ENCODE data around the gene SLC25A1. TPM values are rescaled to one million over a fixed set of nuclear protein-coding genes. Genes with fewer than 3 reads are reported as not detected.

Gene SLC25A1
- total RNA-seq, 2 donors from 2014 or later, result 46.2 to 47.8 TPM

- intact Hi-C loops (cut with DNase I), result no loop called here
- no peak for DNase-seq (ENCODE audit: low spot score)
Measured at GRCh38 chr22:19149047-19149883, 29.3 kb downstream of the SLC25A1 start.

- DNase-seq (ENCODE audit: low spot score), result no peak
- intact Hi-C loops (cut with DNase I), result no loop called here
Measured at GRCh38 chr22:19148417-19149046, 30.0 kb downstream of the SLC25A1 start.

- DNase-seq (ENCODE audit: low spot score), result no peak
Measured at GRCh38 chr22:19147195-19147780, 31.2 kb downstream of the SLC25A1 start.

GRCh38 chr22:19146215-19146968 lies 32.1 kb downstream of the SLC25A1 start:
- intact Hi-C loops (cut with DNase I), result no loop called here
- DNase-seq (ENCODE audit: low spot score), result no peak

More at GRCh38 chr22:19147195-19147780, 31.2 kb downstream of the SLC25A1 start:
- intact Hi-C loops (cut with DNase I), result no loop called here

- DNase-seq (ENCODE audit: low spot score), result no peak
- intact Hi-C loops (cut with DNase I), result no loop called here
Measured at GRCh38 chr22:19143967-19144400, 34.6 kb downstream of the SLC25A1 start.

- no peak for DNase-seq (ENCODE audit: low spot score)
- intact Hi-C loops (cut with DNase I), result no loop called here
Measured at GRCh38 chr22:19143212-19143611, 35.3 kb downstream of the SLC25A1 start.

- DNase-seq (ENCODE audit: low spot score), result no peak
- intact Hi-C loops (cut with DNase I), result no loop called here
Measured at GRCh38 chr22:19142394-19142793, 36.1 kb downstream of the SLC25A1 start.

- intact Hi-C loops (cut with DNase I), result no loop called here
- DNase-seq (ENCODE audit: low spot score), result no peak
Measured at GRCh38 chr22:19139974-19140373, 38.6 kb downstream of the SLC25A1 start.

GRCh38 chr22:19139001-19139356 lies 39.6 kb downstream of the SLC25A1 start:
- intact Hi-C loops (cut with DNase I), result no loop called here
- DNase-seq (ENCODE audit: low spot score), result no peak

- intact Hi-C loops (cut with DNase I), result no loop called here
- no peak for DNase-seq (ENCODE audit: low spot score)
Measured at GRCh38 chr22:19138217-19139000, 40.1 kb downstream of the SLC25A1 start.

- intact Hi-C loops (cut with DNase I), result no loop called here
- no peak for DNase-seq (ENCODE audit: low spot score)
Measured at GRCh38 chr22:19137384-19138216, 40.9 kb downstream of the SLC25A1 start.

GRCh38 chr22:19136915-19137314 lies 41.6 kb downstream of the SLC25A1 start:
- no peak for DNase-seq (ENCODE audit: low spot score)
- intact Hi-C loops (cut with DNase I), result no loop called here

- no peak for DNase-seq (ENCODE audit: low spot score)
- intact Hi-C loops (cut with DNase I), result no loop called here
Measured at GRCh38 chr22:19134874-19135273, 43.7 kb downstream of the SLC25A1 start.

GRCh38 chr22:19134176-19134831 lies 44.2 kb downstream of the SLC25A1 start:
- intact Hi-C loops (cut with DNase I), result no loop called here
- no peak for DNase-seq (ENCODE audit: low spot score)

- intact Hi-C loops (cut with DNase I), result no loop called here
- no peak for DNase-seq (ENCODE audit: low spot score)
Measured at GRCh38 chr22:19133561-19133960, 45.0 kb downstream of the SLC25A1 start.

- intact Hi-C loops (cut with DNase I), result no loop called here
Measured at GRCh38 chr22:19132693-19133400, 45.7 kb downstream of the SLC25A1 start.

GRCh38 chr22:19132153-19132552 lies 46.4 kb downstream of the SLC25A1 start:
- intact Hi-C loops (cut with DNase I), result no loop called here
- no peak for DNase-seq (ENCODE audit: low spot score)

More at GRCh38 chr22:19132693-19133400, 45.7 kb downstream of the SLC25A1 start:
- no peak for DNase-seq (ENCODE audit: low spot score)

Measured in posterior vena cava (tissue), 2 donors.